ENCODE data around the gene COQ2.

- TF ChIP-seq, protein P1, sequence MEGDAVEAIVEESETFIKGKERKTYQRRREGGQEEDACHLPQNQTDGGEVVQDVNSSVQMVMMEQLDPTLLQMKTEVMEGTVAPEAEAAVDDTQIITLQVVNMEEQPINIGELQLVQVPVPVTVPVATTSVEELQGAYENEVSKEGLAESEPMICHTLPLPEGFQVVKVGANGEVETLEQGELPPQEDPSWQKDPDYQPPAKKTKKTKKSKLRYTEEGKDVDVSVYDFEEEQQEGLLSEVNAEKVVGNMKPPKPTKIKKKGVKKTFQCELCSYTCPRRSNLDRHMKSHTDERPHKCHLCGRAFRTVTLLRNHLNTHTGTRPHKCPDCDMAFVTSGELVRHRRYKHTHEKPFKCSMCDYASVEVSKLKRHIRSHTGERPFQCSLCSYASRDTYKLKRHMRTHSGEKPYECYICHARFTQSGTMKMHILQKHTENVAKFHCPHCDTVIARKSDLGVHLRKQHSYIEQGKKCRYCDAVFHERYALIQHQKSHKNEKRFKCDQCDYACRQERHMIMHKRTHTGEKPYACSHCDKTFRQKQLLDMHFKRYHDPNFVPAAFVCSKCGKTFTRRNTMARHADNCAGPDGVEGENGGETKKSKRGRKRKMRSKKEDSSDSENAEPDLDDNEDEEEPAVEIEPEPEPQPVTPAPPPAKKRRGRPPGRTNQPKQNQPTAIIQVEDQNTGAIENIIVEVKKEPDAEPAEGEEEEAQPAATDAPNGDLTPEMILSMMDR (conservative IDR thresholded peaks at IDR 0.05 in 1 of 2, IDR thresholded peaks at IDR 0.05 in 1 of 2; ENCODE audit: low read depth in 1 of 2, low read length in 2 of 2) = no peak
- no peak for TF ChIP-seq EZH2 (IDR thresholded peaks at IDR 0.05; ENCODE audit: low read length, missing control alignments)
Measured at GRCh38 chr4:83214079-83214478, 70.5 kb downstream of the COQ2 start.
